ENCODE results near the gene TUBB3. TPM values are rescaled to one million over a fixed set of nuclear protein-coding genes. Genes with fewer than 3 reads are reported as not detected.

Gene TUBB3
- total RNA-seq, 1 donor, result 299 TPM

- TF ChIP-seq CTCF (IDR thresholded peaks at IDR 0.05; ENCODE audit: insufficient read depth, low read length), result no peak
- no peak for DNase-seq (ENCODE audit: low read depth)
- H3K4me3 ChIP-seq (ENCODE audit: low read depth, low read length), result no peak overlapping the region
Measured at GRCh38 chr16:89958596-89958995, 35.5 kb downstream of the TUBB3 start.

GRCh38 chr16:89960966-89961365, 37.8 kb downstream of the TUBB3 start:
- no peak for TF ChIP-seq CTCF (IDR thresholded peaks at IDR 0.05; ENCODE audit: insufficient read depth, low read length)
- no peak for DNase-seq (ENCODE audit: low read depth)

GRCh38 chr16:89961920-89962319, 38.8 kb downstream of the TUBB3 start:
- no peak overlapping the region for H3K4me3 ChIP-seq (ENCODE audit: low read depth, low read length)
- no peak for TF ChIP-seq CTCF (IDR thresholded peaks at IDR 0.05; ENCODE audit: insufficient read depth, low read length)

More at GRCh38 chr16:89960966-89961365, 37.8 kb downstream of the TUBB3 start:
- H3K4me3 ChIP-seq (ENCODE audit: low read depth, low read length), result no peak overlapping the region

GRCh38 chr16:89962754-89963498, 39.8 kb downstream of the TUBB3 start:
- no peak for TF ChIP-seq CTCF (IDR thresholded peaks at IDR 0.05; ENCODE audit: insufficient read depth, low read length)

More at GRCh38 chr16:89961920-89962319, 38.8 kb downstream of the TUBB3 start:
- DNase-seq (ENCODE audit: low read depth), result no peak

GRCh38 chr16:89964201-89964600, 41.1 kb downstream of the TUBB3 start:
- no peak for TF ChIP-seq CTCF (IDR thresholded peaks at IDR 0.05; ENCODE audit: insufficient read depth, low read length)
- no peak overlapping the region for H3K4me3 ChIP-seq (ENCODE audit: low read depth, low read length)
- DNase-seq (ENCODE audit: low read depth), result no peak

More at GRCh38 chr16:89962754-89963498, 39.8 kb downstream of the TUBB3 start:
- no peak overlapping the region for H3K4me3 ChIP-seq (ENCODE audit: low read depth, low read length)
- no peak for DNase-seq (ENCODE audit: low read depth)

GRCh38 chr16:89965447-89966225, 42.5 kb downstream of the TUBB3 start:
- no peak for TF ChIP-seq CTCF (IDR thresholded peaks at IDR 0.05; ENCODE audit: insufficient read depth, low read length)
- no peak for DNase-seq (ENCODE audit: low read depth)
- no peak overlapping the region for H3K4me3 ChIP-seq (ENCODE audit: low read depth, low read length)
